NK-92 treated with Interleukin-12 subunit alpha and Interleukin-12 subunit beta, amount 100 ng/mL, for 24 hours (cell line): ENCODE measurements around the gene NEURL4.

ENCODE experiments used
- DNase-seq: peaks from one replicate; lab custom pipeline; 2025; lab: John Stamatoyannopoulos, UW

The NEURL4 gene

GRCh38 chr17:7279448-7279847 is 49.7 kb downstream of the NEURL4 start:
- DNase-seq, result no peak

GRCh38 chr17:7266784-7267183 is 62.4 kb downstream of the NEURL4 start:
- DNase-seq, result no peak
